ENCODE measurements around the gene NT5DC4.
"Not testable (repeated sequence)": the region's sequence is repeated elsewhere in the genome, so short reads cannot be mapped to it uniquely, and the experiment has no call there.

Gene NT5DC4

GRCh38 chr2:112701052-112701451, 19.8 kb upstream of the NT5DC4 start:
- DNase-seq: no peak

DNA sequence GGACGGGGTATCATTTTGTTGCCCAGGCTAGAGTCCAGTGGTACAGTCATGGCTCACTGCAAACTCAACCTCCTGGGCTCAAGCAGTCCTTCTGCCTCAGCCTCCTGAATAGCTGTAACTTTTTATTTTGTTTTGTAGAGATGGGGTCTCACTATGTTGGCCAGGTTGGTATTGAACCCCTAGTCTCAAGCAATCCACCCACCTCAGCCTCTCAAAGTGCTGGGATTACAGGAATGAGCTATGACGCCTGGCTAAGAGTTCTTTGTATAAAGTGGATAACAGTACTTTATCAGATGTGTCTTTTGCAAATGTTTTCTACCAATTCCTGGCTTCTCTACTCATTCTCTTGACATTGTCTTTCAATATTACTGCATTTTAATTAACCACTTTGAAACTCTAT, 17.1 kb upstream of the NT5DC4 start:
- DNase-seq: no peak

- DNase-seq: no peak
Measured at GRCh38 chr2:112705575-112705974, 15.2 kb upstream of the NT5DC4 start.

GRCh38 chr2:112706170-112706664, 14.6 kb upstream of the NT5DC4 start:
- DNase-seq: no peak

DNA sequence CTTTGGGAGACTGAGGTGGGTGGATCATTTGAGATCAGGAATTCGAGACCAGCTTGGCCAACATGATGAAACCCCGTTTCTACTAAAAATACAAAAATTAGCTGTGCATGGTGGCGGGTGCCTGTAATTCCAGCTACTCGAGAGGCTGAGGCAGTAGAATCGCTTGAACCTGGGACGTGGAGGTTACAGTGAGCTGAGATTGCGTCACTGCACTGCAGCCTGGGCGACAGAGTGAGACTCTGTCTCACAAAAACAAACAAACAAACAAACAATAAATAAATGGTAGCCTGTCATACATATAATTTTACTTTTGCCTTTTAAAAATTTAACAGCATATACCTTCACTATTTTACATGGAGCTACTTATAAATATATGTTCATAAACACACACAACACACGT, 13.9 kb upstream of the NT5DC4 start:
- DNase-seq: not testable (repeated sequence)

DNA sequence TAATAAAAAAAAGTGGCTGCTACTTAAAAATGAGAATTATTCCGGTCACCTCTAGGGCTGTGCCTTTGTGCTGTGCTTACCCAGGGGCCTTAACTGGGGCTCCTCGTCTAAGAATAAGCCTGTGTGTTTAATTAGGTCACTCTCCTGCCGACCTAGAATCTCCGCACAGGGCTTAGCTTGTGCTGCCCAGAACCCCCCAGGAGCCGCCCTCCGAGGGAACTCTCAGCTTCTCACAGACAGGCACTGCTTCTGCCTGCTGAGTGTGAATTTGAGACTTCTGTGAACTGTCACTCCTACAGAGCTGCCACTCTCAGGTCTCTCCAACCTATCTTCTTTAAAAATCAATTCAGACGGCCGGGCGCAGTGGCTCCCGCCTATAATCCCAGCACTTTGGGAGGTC, 11.9 kb upstream of the NT5DC4 start:
- DNase-seq: no peak

DNA sequence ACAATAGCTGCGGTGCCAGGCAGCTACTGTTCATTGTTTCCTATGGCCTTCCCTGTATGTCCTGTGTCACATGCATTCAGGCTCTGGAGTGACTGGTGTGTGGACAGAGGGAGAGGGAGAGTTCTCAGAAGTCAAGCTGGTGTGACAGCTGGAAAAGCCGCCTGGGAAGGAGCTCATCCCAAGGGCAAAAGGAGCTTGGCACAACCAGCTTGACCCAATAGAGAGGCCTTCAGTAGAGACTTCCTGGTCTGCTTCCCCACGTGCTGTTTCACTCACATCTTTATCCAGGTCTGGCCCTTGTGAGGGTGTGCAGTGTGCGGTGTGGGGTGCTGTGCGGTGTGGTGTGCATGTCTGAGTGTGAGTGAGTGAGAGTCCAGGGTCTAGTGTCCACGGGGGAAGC, 11.1 kb upstream of the NT5DC4 start:
- no peak for DNase-seq

- no peak for DNase-seq
Measured at GRCh38 chr2:112710956-112711750, 9.7 kb upstream of the NT5DC4 start.

- no peak for DNase-seq
Measured at GRCh38 chr2:112712465-112712864, 8.4 kb upstream of the NT5DC4 start.

- no peak for DNase-seq
Measured at GRCh38 chr2:112712903-112713584, 7.8 kb upstream of the NT5DC4 start.

- no peak for DNase-seq
Measured at GRCh38 chr2:112713585-112713925, 7.3 kb upstream of the NT5DC4 start.

GRCh38 chr2:112713926-112714325, 6.9 kb upstream of the NT5DC4 start:
- DNase-seq: no peak

GRCh38 chr2:112714331-112714730, 6.5 kb upstream of the NT5DC4 start:
- no peak for DNase-seq

DNA sequence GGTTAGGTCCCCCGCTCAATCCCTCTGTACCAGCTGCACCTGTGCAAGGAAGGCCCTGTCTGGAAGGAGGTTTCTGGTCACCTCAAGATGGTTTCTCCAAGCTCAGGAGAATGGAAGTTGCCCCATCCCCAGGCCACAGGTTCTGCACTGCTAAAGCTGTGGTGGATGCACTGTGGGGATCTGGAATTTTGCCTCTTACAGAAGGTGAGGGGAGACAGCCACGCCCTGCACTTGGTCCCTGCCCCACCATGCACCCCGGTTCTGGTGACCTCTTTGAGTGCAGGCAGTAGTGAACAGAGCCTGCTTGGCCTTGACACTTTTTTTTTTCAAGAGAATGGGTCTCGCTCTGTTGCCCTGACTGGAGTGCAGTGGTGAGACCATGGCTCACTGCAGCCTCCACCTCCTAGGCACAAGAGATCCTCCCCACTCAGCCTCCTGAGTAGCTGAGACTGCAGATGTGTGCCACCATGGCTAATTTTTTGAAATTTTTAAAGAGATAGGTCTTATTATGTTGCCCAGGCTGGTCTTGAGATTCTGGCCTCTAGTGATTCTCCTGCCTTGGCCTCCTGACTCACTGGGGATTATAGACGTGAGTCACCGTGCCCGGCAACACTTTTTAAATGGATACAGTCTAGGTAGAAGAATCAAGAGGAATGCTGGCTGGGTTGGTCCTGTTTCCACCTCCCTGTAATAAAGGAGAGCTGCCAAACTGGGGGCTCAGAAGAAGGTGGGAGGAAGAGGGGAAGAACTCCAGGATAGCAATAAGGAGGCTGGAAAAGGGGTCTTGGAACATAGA, 5.8 kb upstream of the NT5DC4 start:
- no peak for DNase-seq

GRCh38 chr2:112716094-112716493, 4.7 kb upstream of the NT5DC4 start:
- DNase-seq: not testable (repeated sequence)

- DNase-seq: not testable (repeated sequence)
Measured at GRCh38 chr2:112716826-112717352, 3.9 kb upstream of the NT5DC4 start.

DNA sequence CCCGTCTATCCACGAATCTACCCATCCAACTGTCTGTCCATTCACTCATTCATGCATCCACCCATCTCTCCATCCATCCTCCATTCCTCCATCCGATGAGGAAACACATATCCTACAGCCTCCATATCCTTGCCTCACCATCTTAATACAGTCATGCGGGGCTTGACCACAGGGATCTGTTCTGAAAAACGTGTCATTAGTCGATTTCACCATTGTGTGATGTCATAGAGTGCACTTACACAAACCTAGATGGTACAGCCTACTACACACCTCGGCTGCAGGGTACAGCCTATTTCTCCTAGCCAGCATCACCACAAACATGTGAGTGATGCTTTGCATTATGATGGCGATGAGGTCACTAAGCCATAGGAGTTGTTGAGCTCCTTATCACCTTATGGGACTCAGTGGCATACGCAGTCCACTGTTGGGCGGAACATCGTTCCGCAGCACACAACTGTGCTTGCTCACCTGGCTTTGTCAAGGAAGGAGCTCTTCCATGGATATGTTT, 1.9 kb upstream of the NT5DC4 start:
- no peak for DNase-seq

- no peak for DNase-seq
Measured at GRCh38 chr2:112721819-112722522, 1.2 kb downstream of the NT5DC4 start.

DNA sequence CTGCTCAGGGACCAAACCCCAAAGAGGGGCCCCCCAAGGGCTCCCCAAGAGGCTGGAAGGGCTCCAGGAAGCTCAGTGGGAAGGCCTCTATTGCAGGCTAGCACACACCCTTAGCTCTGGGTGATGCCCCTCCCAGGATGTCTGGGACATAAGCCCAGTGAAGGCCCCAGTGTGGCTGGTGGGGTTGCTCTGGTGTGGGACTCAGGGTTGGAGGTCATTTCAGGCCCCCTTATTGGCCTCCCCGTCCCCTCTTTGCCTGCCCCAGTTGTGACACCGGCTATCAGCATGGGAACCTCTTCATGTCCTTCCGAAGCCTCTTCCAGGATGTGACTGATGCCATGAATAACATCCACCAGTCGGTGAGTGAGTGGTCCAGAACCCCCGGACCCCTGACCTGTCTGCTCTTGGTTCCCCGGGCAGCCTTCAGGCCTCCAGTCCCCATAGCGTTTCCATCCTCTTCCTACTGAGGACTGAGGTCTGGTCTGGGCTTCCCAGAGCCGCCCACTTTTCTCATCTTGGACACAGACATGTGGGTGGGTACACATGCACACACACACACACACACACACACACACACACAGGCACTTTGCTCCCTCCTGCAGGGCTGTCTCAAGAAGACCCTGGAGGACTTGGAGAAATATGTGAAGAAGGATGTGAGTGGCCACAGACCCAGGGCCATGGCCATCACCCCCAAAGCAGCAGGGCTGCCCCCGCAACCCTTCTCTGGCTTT, 2.2 kb downstream of the NT5DC4 start:
- no peak for DNase-seq

DNA sequence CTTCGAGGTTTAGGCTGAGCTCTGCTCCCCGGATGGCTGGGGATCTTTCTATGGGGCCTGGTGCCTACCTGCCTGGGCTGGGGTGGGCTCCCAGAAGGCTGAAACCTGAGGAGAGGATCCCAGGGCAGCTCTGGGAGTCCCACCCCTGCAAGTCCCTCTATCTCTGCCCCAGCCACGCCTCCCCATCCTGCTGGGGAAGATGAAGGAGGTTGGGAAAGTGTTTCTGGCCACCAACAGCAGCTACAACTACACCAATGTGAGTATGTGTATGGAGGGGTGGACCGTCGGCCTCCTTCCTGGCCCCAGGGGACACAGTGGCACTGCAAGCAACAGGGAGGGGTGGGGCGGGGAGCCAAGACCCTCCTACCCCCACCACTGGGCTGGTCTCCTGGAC, 2.7 kb downstream of the NT5DC4 start:
- DNase-seq: no peak

DNA sequence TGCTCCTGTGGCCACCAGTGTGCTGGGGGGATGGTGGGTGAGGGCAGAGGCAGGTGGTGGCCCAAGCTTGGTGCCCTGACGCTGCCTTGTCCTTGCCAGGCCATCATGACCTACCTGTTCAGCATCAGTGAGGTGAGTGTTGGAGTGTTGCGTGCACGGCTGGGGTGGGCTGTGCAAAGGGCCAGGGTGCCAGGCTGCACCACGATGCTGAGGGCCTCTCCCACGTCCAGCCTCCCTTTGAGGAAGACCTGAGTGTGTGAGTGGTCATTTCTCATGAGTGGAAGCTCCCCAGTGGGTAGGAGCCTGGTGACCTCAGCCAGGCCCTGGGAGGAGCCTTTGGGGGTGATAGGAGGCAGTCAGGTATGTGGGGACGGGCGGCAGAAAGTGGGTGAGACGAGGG, 3.2 kb downstream of the NT5DC4 start:
- DNase-seq: no peak

Measured in femur (tissue), 1 donor.